Measurements from ENCODE around the gene PITRM1.

PITRM1 gene

DNA sequence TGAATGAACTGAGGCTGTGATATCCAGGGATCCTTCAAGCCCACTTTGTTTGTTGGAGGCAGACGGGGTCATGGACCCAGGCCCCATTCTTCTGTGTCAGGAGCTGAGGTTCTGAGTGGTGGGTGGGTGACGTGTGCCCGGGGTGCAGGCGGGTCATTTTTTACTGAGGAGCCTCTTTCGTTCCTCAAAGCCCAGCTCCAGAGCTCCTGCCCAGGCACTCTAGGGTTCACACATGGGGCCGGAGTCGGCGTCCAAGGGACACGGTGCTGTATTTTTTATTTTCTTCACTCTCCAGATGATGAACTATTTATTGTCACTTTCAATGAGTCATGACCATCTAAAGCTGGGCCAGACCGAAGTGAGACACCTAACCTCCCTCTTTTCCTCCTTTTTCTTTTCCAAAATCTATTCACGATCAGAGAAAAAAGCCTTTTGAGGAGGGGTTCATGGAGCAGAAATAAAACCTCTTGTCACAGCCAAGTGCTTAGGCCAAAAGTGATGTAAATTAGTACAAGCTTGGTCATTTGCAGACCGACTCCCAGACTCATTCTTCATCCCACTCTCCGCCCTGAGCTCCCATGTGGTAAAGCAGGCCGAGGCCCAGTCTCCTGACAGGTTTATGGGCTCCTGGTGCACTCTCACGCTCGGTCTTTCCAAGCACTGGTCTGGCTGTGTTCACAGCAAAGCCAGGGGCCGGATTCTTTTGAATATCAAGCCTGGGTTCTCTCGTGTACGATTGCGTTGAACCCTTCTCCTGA, 41.4 kb upstream of the PITRM1 start:
- TF ChIP-seq, protein P1, sequence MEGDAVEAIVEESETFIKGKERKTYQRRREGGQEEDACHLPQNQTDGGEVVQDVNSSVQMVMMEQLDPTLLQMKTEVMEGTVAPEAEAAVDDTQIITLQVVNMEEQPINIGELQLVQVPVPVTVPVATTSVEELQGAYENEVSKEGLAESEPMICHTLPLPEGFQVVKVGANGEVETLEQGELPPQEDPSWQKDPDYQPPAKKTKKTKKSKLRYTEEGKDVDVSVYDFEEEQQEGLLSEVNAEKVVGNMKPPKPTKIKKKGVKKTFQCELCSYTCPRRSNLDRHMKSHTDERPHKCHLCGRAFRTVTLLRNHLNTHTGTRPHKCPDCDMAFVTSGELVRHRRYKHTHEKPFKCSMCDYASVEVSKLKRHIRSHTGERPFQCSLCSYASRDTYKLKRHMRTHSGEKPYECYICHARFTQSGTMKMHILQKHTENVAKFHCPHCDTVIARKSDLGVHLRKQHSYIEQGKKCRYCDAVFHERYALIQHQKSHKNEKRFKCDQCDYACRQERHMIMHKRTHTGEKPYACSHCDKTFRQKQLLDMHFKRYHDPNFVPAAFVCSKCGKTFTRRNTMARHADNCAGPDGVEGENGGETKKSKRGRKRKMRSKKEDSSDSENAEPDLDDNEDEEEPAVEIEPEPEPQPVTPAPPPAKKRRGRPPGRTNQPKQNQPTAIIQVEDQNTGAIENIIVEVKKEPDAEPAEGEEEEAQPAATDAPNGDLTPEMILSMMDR (conservative IDR thresholded peaks at IDR 0.05), result no peak
- H3K27ac ChIP-seq, result no peak overlapping the region

DNA sequence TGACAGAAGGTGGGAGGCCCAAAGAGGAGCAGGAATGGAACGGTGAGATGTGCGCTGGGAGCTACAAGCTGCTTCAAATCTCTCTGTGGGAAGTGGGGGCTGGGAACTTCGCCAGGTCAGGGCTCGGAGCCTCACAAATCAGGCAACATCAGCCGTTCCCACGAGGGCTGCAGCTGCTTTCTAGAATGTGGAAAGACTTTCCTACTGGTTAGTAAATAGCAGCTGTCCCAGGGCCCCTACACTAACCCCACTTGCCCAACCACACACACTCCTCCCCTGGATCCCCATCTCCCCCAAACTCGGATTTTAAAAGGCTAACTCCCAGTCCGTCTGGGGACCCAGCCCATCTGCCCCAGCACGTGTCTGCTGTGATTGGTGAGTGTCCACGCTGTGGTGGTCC, 40.6 kb upstream of the PITRM1 start:
- no peak overlapping the region for H3K27ac ChIP-seq
- TF ChIP-seq, protein P1 (conservative IDR thresholded peaks at IDR 0.05), result no peak

DNA sequence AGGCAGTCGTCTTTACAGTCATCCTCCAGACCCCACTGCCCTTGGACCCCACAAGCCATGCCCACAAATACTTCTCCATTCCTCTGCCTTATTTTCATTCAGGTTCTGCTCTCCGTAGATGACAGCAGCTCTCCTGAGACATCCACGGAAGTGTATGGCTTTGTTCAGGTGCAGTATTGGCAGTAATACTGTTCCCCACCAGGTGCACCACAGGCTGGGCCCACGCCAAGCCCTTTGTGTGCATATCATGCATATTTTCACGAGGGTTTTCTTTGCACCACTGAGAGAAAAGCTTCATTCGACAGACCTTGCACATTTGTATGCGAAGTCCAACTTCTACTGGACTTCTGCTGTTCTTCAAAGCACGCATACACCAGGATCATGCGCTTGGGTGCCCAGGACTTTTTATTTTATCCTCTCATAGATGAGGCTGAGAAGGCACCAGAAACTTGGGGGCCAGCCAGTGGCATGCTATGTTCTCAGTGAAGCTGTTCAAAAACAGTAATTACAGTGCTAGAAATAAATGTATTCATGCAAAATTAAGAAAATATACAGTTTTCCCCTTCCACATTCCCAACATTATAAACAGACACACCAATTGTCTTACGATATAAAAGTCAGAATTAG, 37.8 kb upstream of the PITRM1 start:
- H3K27ac ChIP-seq, result no peak overlapping the region
- TF ChIP-seq, protein P1 (conservative IDR thresholded peaks at IDR 0.05), result no peak

GRCh38 chr10:3208481-3209406, 36.2 kb upstream of the PITRM1 start:
- H3K27ac ChIP-seq, result no peak overlapping the region
- TF ChIP-seq, protein P1 (conservative IDR thresholded peaks at IDR 0.05), result no peak

GRCh38 chr10:3207351-3207750, 34.8 kb upstream of the PITRM1 start:
- no peak overlapping the region for H3K27ac ChIP-seq
- TF ChIP-seq, protein P1 (conservative IDR thresholded peaks at IDR 0.05), result no peak

GRCh38 chr10:3206511-3207157, 34.1 kb upstream of the PITRM1 start:
- TF ChIP-seq, protein P1 (conservative IDR thresholded peaks at IDR 0.05), result no peak
- H3K27ac ChIP-seq, result no peak overlapping the region

Data from VCaP (cell line).